Endothelial cell of umbilical vein (primary cell): Measurements from ENCODE around the gene TMEM18. TPM values are rescaled to one million over a fixed set of nuclear protein-coding genes. Genes with fewer than 3 reads are reported as not detected.

Experiments
- BruUV-seq: library from RNA; stranded (reverse); fragments of 400-500 nt; replicated peaks from 2 replicates; lab custom pipeline; 2021; lab: Mats Ljungman, UMichigan
- CTCF ChIA-PET: fragments of 300-600, 350-600 bp; sonication (Branson Sonifier 250); formaldehyde crosslinking; loops from one replicate; lab custom pipeline; 2021; ENCODE audit warnings: antibody characterized with exemption, inconsistent platforms; lab: Charles Lee
- POLR2A ChIA-PET: fragments of 300-600, 350-600 bp; sonication (Branson Sonifier 250); formaldehyde crosslinking; loops from one replicate; lab custom pipeline; 2021; ENCODE audit warnings: antibody characterized with exemption, inconsistent platforms; lab: Charles Lee
- DNase-seq: peaks from one replicate; pipeline ENCODE4 v3.0.0-alpha.2; 2011; ENCODE audit warnings: low read depth, low spot score
- FAIRE-seq: peaks from 2 replicates; lab custom pipeline; 2011; peaks lifted over from hg19 to GRCh38; lab: Jason Lieb, UNC
- H2AFZ ChIP-seq: 2 replicates; pipeline ENCODE4 v1.6.0; 2012; ENCODE audit warnings: low read depth, low read length, control low read depth, inconsistent platforms
- H3K27ac ChIP-seq: 2 replicates; pipeline ENCODE4 v1.5.1; 2011; ENCODE audit warnings: low read depth, mild to moderate bottlenecking, control low read depth, low read length, moderate library complexity; ENCODE audit not compliant: insufficient read depth
- H3K27me3 ChIP-seq, 2 experiments: 2 replicates each; pipeline versions ENCODE4 v1.6.0 to v1.6.1; 2011; ENCODE audit warnings: low read length in 2 of 2, mixed read lengths in 1 of 2; ENCODE audit not compliant: control insufficient read depth in 2 of 2, insufficient read depth in 2 of 2
- H3K36me3 ChIP-seq, 2 experiments: 2 replicates in 1 of 2; 3 replicates in 1 of 2; pipeline ENCODE4 v1.5.1; 2011; ENCODE audit warnings: low read length in 2 of 2, mild to moderate bottlenecking in 1 of 2, moderate library complexity in 1 of 2; ENCODE audit not compliant: control insufficient read depth in 2 of 2, insufficient read depth in 2 of 2; ENCODE audit errors: extremely low read depth in 1 of 2
- H3K4me1 ChIP-seq: 3 replicates; pipeline ENCODE4 v1.5.1; 2011; ENCODE audit warnings: mild to moderate bottlenecking, low read length; ENCODE audit not compliant: control insufficient read depth, insufficient read depth; ENCODE audit errors: extremely low read depth
- H3K4me2 ChIP-seq: 2 replicates; pipeline ENCODE4 v1.6.1; 2011; ENCODE audit warnings: low read length, control low read depth, mixed read lengths; ENCODE audit not compliant: insufficient read depth
- H3K4me3 ChIP-seq, 3 experiments: fragments of 200-600 bp in 1 of 3; sonication (generic), shearing (Covaris generic) in 1 of 3; replicated peaks in 1 of 3; 2 replicates each; pipeline ENCODE4 v1.5.1; 2011 to 2016; ENCODE audit warnings: control low read depth in 3 of 3, low read length in 3 of 3, mild to moderate bottlenecking in 2 of 3, inconsistent platforms in 1 of 3, low read depth in 1 of 3, moderate library complexity in 1 of 3; ENCODE audit not compliant: insufficient read depth in 1 of 3
- H3K79me2 ChIP-seq: 2 replicates; pipeline ENCODE4 v1.6.0; 2012; ENCODE audit warnings: low read length, inconsistent platforms; ENCODE audit not compliant: control insufficient read depth, insufficient read depth
- H3K9ac ChIP-seq: replicated peaks from 2 replicates; pipeline ENCODE3; 2011; ENCODE audit warnings: low read length, control low read depth; ENCODE audit not compliant: insufficient read depth; ENCODE audit errors: extremely low read depth
- H3K9me1 ChIP-seq: replicated peaks from 3 replicates; pipeline ENCODE4 v1.6.0; 2011; ENCODE audit warnings: mild to moderate bottlenecking, low read length; ENCODE audit not compliant: control insufficient read depth, insufficient read depth; ENCODE audit errors: extremely low read depth
- H3K9me3 ChIP-seq: replicated peaks from 2 replicates; pipeline ENCODE4 v1.5.1; 2012; ENCODE audit warnings: low read length, inconsistent platforms; ENCODE audit not compliant: control insufficient read depth, insufficient read depth
- H4K20me1 ChIP-seq: replicated peaks from 2 replicates; pipeline ENCODE3; 2011; ENCODE audit warnings: mild to moderate bottlenecking, low read length; ENCODE audit not compliant: control insufficient read depth, insufficient read depth; ENCODE audit errors: extremely low read depth
- EZH2 ChIP-seq: IDR thresholded peaks from 2 replicates; pipeline ENCODE4 v1.6.1; 2012; ENCODE audit warnings: borderline replicate concordance, low read depth, mild to moderate bottlenecking, moderate library complexity, low read length, inconsistent platforms; ENCODE audit not compliant: severe bottlenecking
- FOS ChIP-seq: IDR thresholded peaks from 2 replicates; pipeline ENCODE4 v1.6.1; 2011; ENCODE audit warnings: mild to moderate bottlenecking, low read length, moderate library complexity, borderline replicate concordance; ENCODE audit not compliant: insufficient read depth
- GATA2 ChIP-seq: IDR thresholded peaks from 2 replicates; pipeline ENCODE4 v1.7.0; 2011; ENCODE audit warnings: low read depth, mild to moderate bottlenecking, moderate library complexity, mixed read lengths, low read length; ENCODE audit not compliant: insufficient read length, insufficient read depth
- JUN ChIP-seq: IDR thresholded peaks from 2 replicates; pipeline ENCODE4 v1.6.1; 2011; ENCODE audit warnings: borderline replicate concordance, low read depth; ENCODE audit not compliant: insufficient read length, insufficient read depth
- MYC ChIP-seq: IDR thresholded peaks from one replicate; pipeline ENCODE4 v1.6.1; 2011; ENCODE audit warnings: mild to moderate bottlenecking, low read depth, low read length
- POLR2A ChIP-seq: IDR thresholded peaks from 2 replicates; pipeline ENCODE4 v1.6.1; 2012; ENCODE audit warnings: low read depth, mild to moderate bottlenecking, control low read depth, low read length
- POLR2AphosphoS5 ChIP-seq: IDR thresholded peaks from 2 replicates; pipeline ENCODE4 v1.6.1; 2012; ENCODE audit warnings: low read depth, mild to moderate bottlenecking, control low read depth, low read length, moderate library complexity; ENCODE audit not compliant: insufficient read depth
- dilution Hi-C: fragments of 300-500 bp; cut with MboI; formaldehyde crosslinking; loops from one replicate; pipeline ENCODE4 v1.15.0; 2019; ENCODE audit warnings: low sequenced_read_pairs; ENCODE audit not compliant: extremely low pct_ligation_motif_present
- intact Hi-C: fragments of 100-400 bp; cut with micrococcal nuclease; formaldehyde crosslinking; loops from one replicate; pipeline ENCODE4 v1.10.0; 2022
- polyA plus RNA-seq, 4 experiments: library from polyadenylated mRNA; depleted of rRNA in 3 of 4; stranded (reverse) in 3 of 4; unstranded in 1 of 4; fragments of >200 nt; gene quantifications; 2 replicates each; pipeline versions ENCODE4 v1.2.1 to v1.2.3, GENCODE V29; 2011 to 2012; ENCODE audit warnings: missing spikeins in 1 of 4
- total RNA-seq: library from RNA; stranded (reverse); gene quantifications from 2 replicates; pipeline ENCODE4 v1.2.3, GENCODE V29; 2021
- TF ChIP-seq, protein P1 (sequence below), 2 donors: IDR thresholded peaks; 1 replicate in 1 of 2; 2 replicates in 1 of 2; pipeline ENCODE4 v1.5.1; 2011; ENCODE audit warnings: low read length in 2 of 2, mild to moderate bottlenecking in 2 of 2, moderate library complexity in 2 of 2, control low read depth in 1 of 2, inconsistent platforms in 1 of 2, low read depth in 1 of 2; ENCODE audit not compliant: insufficient read depth in 1 of 2; ENCODE audit errors: extremely low read depth in 1 of 2
- TF ChIP-seq, protein P2 (sequence below): IDR thresholded peaks from 2 replicates; pipeline ENCODE4 v1.6.1; 2011; ENCODE audit not compliant: insufficient read depth, insufficient read length

The TMEM18 gene
- total and polyA plus RNA-seq, 2 donors (not counting 3 experiments of a cell fraction or from before 2014, with no cell fraction given) = 19.1 to 23.1 TPM

DNA sequence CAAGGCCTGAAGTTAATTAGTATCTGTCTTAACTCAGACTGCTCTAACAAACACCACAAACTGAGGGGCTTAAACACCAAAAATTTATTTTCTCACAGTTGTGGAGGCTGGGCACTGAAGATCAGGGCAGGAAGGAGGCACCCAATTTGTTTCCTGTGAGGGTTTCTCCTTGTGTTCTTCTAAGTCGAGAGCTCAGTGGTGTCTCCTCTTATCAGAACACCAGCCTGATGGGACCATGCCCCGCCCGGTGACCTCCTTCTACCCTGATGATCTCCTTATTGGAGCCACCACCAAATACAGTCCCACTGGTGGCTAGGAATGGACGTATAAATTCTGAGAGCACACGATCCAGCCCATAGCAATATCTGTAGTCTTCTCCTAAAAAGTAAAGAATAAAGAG lies 20.5 kb downstream of the TMEM18 start:
- Histone ChIP-seq H3K4me3 (no peak overlapping the region), H3K27ac (no peak overlapping the region), H3K36me3 (no peaks in the 10 kb centered on the region), H3K4me2 (no peak overlapping the region), H2AFZ (no peak overlapping the region), H3K27me3 (no peaks in the 10 kb centered on the region), H3K9me3 (no peaks in the 10 kb centered on the region), H3K4me1 (no peaks in the 10 kb centered on the region), H3K9me1 (no peaks in the 10 kb centered on the region), H4K20me1 (no peaks in the 10 kb centered on the region), H3K9ac (no peak overlapping the region), H3K79me2 (no peaks in the 10 kb centered on the region)
- TF ChIP-seq MYC (no peak), FOS (no peak), POLR2A (no peak)
- TF ChIP-seq, protein P1, sequence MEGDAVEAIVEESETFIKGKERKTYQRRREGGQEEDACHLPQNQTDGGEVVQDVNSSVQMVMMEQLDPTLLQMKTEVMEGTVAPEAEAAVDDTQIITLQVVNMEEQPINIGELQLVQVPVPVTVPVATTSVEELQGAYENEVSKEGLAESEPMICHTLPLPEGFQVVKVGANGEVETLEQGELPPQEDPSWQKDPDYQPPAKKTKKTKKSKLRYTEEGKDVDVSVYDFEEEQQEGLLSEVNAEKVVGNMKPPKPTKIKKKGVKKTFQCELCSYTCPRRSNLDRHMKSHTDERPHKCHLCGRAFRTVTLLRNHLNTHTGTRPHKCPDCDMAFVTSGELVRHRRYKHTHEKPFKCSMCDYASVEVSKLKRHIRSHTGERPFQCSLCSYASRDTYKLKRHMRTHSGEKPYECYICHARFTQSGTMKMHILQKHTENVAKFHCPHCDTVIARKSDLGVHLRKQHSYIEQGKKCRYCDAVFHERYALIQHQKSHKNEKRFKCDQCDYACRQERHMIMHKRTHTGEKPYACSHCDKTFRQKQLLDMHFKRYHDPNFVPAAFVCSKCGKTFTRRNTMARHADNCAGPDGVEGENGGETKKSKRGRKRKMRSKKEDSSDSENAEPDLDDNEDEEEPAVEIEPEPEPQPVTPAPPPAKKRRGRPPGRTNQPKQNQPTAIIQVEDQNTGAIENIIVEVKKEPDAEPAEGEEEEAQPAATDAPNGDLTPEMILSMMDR (IDR thresholded peaks at IDR 0.05; ENCODE audit: extremely low read depth in 1 of 2, insufficient read depth in 1 of 2, low read depth in 1 of 2, low read length in 2 of 2) = no peak
- ChIA-PET CTCF (interaction anchor here (0.5 to 1.0 kb wide), 2 partner anchors 11 to 894 kb away, joined by 3 to 5 read pairs; no protein-coding TSS in a partner anchor), POLR2A (no interaction called here)
- BruUV-seq = no TSS peak
- intact Hi-C loops = no loop called here
- dilution Hi-C loops = no loop called here
- FAIRE-seq = no peak
- DNase-seq = no peak

DNA sequence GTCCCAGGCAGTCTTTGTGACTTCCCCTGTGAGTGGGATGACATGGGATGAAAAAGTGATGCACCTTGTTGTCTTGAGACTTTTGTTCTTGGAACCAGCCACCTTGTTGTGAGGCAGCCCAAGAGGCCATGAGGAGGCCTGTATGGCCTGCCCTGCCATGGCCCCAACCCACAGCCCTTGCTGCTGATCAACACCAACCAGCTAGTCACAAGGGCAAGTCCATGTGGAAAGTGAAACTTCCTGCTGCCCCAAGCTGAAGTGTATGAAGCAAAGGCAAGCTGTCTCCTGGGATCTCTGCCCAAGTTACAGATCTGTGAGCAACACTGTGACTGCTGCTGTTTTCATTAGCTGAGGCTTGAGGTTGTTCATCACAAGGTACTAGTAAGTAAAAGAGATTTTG lies 21.6 kb downstream of the TMEM18 start:
- Histone ChIP-seq H3K27me3 (no peaks in the 10 kb centered on the region), H3K9me1 (no peaks in the 10 kb centered on the region), H3K36me3 (no peaks in the 10 kb centered on the region), H3K4me3 (no peak overlapping the region), H2AFZ (no peak overlapping the region), H3K9me3 (no peaks in the 10 kb centered on the region), H3K79me2 (no peaks in the 10 kb centered on the region), H4K20me1 (no peaks in the 10 kb centered on the region), H3K4me2 (no peak overlapping the region), H3K27ac (no peak overlapping the region), H3K4me1 (no peaks in the 10 kb centered on the region), H3K9ac (no peak overlapping the region)
- DNase-seq (no peak), FAIRE-seq (no peak)
- dilution Hi-C loops (no loop called here), intact Hi-C loops (no loop called here)
- POLR2A ChIA-PET = no interaction called here
- CTCF ChIA-PET = interaction anchor here (1.0 kb wide), 1 partner anchor 12 kb away, joined by 5 read pairs; no protein-coding TSS in a partner anchor
- TF ChIP-seq EZH2 = no peak
- no peak for TF ChIP-seq FOS
- TF ChIP-seq JUN = no peak
- TF ChIP-seq POLR2AphosphoS5 = no peak
- no peak for TF ChIP-seq POLR2A
- no peak for TF ChIP-seq MYC
- TF ChIP-seq, protein P2, sequence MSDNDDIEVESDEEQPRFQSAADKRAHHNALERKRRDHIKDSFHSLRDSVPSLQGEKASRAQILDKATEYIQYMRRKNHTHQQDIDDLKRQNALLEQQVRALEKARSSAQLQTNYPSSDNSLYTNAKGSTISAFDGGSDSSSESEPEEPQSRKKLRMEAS = no peak
- no peak for TF ChIP-seq GATA2
- TF ChIP-seq, protein P1 (IDR thresholded peaks at IDR 0.05; ENCODE audit: extremely low read depth in 1 of 2, insufficient read depth in 1 of 2, low read depth in 1 of 2, low read length in 2 of 2) = no peak
- BruUV-seq = no TSS peak
